Stimulated activated CD8-positive, alpha-beta memory T cell treated with anti-CD3 and anti-CD28 coated beads, Interleukin-4, amount 100 ng/mL, for 4 hours (primary cell): Measurements from ENCODE around the gene RBPJ.

Experiments
- DNase-seq, 2 donors: peaks; one replicate each; pipeline ENCODE4 v3.0.0-alpha.2; 2020; ENCODE audit warnings: low read depth in 2 of 2, low spot score in 1 of 2

Gene RBPJ

DNA sequence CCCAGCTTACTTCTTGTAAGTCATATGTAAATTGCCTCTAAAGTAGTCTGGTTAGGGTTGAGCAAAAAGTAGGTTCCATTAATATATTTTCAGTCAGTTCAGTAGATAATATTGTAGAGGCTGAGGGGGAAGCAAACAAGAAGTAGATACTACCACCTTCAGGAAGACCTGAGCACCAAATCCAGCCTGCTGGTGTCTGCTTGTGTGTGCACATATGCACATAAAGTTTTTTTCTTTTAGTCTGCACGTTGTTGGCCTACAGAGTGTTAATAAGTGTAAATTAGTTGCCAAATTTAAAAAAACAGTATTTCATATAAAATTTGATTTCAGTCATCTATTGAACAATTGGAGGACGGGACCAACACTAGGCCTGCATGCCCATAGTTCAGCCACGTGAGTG is 92.8 kb downstream of the RBPJ start:
- DNase-seq: no peak

DNA sequence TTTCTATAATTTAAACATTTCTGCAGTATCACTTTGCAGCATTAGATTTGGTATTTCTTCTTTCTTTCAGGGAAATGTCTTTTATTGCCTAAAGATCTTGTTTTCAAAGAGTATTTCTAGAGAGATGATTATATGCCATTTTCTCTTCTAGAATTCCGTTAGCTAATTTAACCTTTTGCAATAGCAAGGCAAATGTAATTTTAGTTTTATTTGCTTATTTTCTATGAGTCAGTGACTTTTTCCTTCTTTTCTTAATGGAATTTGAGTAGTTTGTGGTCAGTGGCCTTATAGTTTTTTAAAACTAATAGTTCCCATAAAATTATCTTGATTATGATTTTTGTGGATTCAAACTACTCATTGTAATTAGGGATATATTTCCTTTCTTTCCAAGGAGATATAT is 97.3 kb downstream of the RBPJ start:
- no peak for DNase-seq

DNA sequence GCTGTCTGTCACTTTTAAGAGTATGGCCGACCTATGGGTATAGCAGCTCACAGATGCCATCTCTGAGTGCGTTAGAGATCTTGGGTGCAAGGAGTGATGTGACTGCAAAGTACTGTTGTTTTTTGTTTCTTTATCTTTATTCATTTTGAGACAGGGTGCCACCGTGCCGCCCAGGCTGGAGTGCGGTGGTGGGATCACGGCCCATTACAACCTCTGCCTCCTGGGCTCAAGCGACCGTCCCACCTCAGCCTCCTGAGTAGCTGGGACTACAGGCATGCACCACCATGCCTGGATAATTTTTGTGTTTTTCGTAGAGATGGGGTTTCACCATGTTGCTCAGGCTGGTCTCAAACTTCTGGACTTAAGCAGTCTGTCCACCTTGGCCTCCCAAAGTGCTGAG is 98.0 kb downstream of the RBPJ start:
- no peak for DNase-seq

DNA sequence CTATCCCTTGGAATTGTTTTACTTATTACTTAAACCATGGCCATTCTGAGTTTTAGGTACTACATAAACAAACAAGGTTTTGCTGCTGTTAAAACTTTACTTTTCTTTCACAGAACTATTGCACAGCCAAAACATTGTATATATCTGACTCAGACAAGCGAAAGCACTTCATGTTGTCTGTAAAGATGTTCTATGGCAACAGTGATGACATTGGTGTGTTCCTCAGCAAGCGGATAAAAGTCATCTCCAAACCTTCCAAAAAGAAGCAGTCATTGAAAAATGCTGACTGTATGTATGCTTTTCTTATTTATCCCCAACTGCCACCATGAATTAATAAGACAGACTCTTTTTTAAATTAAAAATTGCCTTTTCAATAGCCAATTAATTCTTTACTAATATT is 99.6 kb downstream of the RBPJ start:
- DNase-seq: no peak

DNA sequence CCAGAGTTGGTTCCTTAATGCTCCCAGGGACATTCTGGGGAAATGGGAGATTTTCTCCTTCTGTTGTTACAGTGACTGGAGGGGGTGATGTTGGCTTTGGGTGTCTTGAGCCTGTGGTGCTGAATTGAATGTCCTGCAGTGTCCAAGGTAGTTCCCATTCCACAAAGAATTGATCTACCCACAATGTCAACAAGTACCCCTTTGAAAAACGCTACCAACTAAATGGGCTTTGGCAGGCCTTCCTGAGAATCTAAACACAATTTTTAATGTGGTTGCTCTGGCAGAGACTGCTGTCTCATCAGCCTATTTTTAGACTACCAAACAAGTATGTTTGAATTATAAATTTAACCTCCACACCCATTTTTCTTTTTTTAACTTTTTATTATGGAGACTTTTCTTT is 100.1 kb downstream of the RBPJ start:
- no peak for DNase-seq

DNA sequence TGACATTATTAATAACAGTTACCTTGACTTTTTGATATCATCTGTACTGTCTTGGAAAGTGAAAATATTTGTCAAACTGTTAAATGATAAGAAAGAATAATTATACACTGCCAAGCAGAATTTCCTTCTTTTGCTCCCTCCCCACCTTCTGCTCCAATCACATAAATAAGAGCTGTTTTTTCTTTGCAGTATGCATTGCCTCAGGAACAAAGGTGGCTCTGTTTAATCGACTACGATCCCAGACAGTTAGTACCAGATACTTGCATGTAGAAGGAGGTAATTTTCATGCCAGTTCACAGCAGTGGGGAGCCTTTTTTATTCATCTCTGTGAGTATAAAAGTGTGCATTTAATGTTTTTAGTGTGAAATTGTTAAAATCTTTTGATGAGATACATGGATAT is 103.3 kb downstream of the RBPJ start:
- no peak for DNase-seq

DNA sequence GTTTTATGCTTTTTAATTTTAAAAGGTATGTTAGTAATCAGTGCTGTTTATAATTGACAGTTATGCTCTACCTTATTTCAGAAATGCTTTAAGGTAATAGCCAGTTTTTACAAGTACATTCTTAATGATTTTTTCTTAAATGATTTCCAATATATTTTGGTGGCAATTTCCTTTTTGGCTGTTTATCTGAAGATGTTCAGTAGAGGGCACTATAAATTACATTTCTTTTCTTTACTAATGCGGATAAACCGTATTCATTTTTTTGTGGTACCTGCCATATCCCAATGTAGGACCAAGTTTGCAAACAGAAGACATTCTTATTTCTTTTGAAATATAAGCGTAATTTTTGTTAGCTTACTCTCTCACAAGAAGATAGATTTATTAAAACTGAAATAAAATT is 104.0 kb downstream of the RBPJ start:
- DNase-seq: no peak

DNA sequence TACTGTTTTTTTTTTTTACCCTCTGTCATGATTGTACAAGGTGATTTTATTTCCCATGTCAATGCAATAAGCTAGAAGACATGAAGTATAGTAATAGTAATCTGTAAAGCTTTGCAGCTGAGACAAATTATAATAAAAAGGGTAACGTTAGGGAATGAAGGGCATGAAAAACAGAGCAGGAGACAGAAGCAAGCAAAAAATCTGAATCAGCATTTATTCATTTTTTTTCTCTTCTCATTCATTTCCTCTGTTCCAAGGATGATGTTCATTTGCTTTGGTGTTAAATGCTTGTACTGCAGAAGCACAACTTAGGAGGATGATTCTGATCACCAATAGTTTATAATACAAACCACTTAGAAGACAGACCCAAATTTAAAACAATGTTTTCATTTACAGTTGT is 105.1 kb downstream of the RBPJ start:
- DNase-seq: no peak

DNA sequence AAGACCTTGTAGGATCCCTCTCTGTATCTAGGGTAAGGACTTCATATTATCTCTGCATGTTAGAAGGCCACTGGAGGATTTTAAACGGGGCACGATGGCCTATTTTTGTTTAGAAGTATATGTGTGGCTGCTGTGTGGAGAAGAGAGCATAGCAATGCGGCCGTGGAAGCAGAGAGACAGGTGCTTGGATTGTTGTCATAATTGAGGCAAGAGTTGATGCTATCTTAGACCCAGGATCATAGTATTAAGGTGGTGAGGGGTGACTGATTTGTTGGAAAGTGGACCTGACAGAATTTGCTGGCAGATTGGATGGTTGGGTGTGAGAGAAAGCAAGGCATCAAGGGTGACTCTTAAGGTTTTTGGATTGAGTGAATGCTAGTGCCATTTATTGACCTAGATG is 106.1 kb downstream of the RBPJ start:
- DNase-seq: no peak

DNA sequence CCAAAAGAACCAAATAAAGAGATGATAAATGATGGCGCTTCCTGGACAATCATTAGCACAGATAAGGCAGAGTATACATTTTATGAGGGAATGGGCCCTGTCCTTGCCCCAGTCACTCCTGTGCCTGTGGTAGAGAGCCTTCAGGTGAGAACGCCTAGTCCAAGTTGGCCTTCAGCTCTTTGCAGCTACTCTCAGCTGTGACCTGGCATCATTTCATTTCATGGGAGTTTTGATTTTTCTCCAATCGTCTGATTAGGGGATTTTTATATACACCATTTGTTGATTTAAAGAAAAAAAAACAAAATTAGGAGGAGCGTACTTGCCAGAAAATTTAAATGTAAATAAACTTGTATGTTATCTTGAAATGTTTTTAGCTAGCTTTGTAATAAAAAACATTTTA is 109.1 kb downstream of the RBPJ start:
- no peak for DNase-seq

DNA sequence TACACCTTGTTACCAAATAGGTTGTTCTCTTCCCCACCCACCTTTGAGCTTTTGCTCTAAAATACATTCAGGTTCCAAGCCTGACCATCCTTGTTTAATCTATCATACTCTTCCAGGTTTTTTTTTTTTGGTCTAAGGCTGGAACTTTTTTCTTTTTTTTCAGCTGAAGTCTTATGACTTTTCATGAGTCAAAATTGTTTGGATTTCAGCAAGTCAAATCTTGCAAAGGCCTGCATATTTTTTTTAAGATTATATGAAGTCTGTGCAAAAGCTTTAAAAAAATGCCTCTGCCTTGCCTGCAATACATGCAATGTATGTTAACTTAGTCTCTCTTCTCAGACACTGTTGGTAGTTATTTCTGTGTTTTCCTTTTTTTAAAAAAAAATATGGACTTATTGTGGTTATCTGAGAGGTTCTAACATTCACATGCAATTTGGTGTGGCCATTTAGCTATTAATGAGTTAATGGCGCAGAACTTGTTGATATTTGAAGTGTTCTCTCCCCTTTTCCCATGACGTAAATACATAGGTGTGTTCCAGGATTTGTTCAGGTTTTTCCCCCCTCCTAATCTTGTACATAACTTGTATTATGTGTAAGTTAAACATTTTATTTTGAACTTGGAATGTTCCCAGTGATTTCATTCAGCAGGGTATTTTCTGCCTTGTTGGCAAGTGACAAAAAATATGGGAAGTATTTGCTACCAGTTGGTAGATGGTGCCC is 110.8 kb downstream of the RBPJ start:
- no peak for DNase-seq

DNA sequence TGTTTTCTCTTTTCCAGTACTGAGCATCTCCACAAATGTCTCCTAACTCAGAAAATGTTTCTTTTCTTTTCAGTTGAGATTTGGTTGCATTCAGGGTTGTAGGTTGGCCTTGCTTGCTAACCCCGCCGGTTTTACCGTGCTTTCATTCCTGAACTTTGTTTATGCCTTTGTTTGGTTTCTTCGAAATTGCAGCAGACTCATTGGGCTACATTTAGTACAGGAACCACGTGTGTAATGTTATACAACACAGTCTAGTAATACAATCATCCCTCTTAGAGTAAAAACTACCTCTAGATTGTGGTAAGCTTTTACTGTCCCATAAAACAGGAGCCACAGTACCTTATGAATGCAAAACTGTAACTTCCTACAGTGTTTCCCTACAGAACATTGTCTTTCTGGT is 111.6 kb downstream of the RBPJ start:
- DNase-seq: no peak

DNA sequence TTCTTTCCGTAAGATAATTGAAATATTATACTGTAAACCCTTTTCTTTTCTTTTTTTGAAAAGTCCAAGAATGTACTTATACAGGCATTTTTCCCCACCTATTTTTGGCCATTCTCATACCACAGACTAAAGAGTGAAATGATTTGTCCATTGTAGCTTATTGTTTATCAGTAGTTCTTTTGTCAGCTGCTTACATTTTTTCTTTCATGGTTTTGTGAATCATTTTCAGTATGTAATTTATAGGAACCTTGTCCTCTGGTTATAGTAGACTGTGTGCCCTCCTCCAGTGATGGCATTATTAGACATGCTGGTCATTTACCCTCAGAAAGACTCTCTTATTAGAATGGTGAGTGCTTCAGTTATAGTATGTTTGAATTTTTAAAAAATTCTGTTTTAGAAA is 112.7 kb downstream of the RBPJ start:
- no peak for DNase-seq

DNA sequence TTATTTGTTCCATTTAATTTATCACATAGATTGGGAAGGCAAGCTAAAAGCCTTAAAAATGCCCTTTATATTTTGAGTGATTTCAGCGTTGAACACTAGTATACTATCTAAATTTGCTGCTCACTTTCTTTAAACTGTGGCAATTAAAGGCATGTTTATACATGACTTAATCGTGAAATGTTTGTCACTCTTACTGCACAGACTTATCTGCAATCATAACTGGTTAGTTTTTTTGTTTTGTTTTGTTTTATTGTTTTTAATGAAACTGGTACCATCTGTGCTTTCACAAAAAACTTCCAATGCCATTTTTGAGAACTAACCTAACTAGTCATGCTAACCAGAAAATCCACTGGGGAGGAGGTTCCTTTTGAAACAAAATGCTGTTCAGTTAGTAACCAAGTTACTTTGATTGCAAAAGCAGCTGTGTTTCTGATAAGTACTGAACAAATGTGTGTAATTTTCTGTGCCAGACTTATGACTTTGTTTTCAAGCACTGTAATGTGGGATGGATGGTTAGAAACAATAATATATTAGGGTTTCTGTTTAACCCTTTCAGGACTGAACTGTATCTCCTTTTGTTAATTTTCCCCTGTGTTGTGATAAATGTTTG is 113.3 kb downstream of the RBPJ start:
- no peak for DNase-seq

DNA sequence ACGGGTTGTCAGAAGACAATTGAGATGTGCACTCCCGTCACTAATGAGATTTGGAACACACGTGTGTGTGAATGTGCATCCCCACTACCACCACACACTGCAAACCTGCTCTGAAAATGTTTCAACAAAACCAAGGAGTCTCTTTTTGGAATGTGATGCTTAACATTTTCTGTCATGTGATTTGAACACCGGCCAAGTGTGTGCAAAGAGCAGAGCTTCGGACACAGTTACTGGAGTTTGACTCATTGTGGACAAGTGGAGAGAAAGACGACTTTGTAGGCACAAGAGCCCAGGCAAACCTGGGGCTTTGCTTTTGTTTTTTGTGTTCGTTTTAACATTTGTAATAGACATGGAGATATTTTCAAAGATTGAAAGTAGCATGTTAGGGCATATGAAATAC is 120.3 kb downstream of the RBPJ start:
- DNase-seq: no peak

DNA sequence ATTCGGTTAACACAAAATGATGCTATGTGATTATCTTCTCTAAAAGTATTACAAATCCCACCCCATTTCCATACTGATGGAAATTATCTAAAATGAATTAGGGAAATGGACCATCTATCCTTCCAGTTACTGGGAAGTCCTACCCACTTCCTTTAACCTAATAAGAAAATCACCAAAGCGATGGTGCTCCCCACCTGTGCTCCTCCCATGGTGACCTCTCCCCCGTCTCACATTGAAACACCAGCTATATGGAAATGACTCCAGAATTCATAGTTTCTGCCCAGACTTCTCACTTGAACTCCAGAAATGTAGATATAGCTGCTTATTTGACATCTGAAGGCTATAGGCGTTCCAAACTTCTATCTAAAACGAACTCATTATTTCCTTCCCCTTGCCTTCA is 121.0 kb downstream of the RBPJ start:
- no peak for DNase-seq

DNA sequence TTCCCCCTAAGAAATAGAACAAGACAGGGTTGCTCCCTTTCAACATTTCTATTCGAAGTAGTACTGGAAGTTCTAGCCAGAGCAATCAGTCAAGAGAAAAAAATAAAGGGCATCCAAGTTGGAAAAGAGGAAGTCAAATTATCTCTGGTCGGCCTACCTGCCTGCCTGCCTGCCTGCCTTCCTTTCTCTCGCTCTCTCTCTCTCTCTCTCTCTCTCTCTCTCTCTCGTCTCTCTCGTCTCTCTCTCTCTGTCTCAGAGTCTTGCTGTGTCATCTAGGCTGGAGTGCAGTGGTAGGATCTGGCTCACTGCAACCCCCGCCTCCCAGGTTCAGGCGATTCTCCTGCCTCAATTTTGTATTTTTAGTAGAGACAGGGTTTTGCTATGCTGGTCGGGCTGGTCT is 126.6 kb downstream of the RBPJ start:
- no peak for DNase-seq

DNA sequence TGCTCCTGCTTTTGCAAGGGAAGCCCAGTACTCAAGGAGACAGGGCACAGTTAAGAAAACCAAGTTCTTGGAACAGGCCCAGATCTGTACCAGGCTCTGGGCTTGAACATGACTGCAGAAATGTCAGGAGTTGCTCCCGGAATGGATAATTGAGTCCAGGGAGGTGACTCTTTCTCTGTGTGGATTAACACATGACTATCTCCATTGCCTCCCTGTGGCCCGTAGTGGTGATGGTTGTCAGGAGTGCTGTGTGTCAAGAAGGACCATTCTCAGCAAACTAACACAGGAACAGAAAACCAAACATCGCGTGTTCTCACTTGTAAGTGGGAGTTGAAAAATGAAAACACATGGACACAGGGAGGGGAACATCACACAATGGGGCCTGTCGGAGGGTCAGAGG is 129.6 kb downstream of the RBPJ start:
- no peak for DNase-seq

DNA sequence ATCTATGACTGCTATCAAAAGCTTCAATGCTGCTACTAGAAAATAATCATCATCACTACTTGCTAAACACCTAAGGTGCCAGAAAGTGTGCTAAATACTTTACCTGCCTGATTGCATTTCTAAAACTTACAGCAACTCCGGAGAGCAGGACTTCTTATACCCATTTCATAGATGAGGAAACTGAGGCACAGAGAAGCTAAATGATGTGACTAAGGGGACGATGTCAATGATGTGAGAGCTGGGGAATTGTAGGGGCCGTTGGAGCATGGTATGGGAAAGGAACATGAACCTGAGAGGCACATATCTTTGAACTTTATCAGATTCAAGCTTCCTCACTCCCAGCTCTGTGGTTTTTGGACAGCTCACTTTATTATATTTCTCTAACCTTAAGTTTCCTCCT is 130.8 kb downstream of the RBPJ start:
- DNase-seq: no peak

DNA sequence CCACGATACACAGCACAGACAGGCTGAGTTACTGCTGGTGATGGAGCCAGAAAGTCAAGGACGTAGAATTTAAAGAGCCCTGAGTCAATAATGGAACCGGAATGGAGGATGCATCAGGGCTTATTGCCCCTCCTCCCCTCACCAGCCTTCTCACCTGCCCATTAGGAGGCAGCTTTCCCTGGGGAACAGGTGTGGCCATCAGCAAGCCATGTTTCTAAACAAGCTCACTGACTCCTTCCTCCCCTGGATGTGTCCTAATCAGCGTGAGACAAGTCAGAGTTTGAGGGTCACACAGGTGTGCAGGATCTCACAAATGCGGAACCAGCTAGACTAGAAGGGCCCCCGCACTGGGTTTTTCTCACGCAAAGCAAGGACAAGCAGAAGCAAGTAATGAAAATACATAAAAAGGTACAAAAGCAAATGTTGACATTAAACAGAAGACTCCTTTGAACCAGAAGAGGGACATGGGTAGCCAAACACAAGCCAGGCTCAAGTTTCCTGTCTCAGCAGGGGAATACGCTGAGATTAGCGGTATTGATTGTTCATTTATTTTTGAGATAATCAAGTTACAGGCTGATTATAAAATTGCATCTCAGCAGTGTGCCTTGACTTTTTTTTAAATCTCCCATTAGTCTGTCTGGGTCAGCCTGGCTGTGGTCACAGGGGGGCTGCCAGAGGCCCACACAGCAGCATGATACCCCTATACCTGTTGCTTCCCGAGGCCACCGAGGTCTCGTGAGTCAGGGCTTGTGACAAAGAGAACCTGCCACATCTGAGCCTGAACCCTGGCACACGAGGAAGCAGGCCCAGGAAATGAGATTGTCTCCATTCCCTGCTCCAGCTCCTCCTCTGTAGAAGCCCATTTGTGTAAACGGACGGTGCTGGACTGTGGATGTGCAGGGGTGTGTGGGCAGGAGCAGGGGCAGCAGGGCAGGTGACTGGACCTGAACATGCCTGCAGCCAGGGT is 132.0 kb downstream of the RBPJ start:
- DNase-seq: no peak

DNA sequence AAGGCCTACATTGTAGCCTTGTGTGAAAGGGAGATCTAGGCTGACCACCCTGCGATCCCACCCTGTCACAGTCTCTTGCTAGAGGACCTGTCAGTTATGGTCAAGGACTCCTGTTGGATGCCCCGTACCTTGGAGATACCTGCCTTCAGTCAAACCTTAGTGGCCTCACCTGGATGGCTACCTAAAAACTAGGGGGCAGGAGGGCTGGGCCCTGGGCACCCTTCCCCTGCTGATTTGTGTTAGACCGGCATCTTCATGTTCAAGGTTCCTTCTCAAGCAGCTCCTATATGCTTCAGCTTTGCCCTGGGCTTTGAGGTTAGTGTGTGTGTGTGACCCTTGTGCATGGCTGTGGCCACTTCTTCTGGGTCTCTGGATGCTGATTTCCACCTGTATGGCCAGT is 134.1 kb downstream of the RBPJ start:
- DNase-seq: no peak

DNA sequence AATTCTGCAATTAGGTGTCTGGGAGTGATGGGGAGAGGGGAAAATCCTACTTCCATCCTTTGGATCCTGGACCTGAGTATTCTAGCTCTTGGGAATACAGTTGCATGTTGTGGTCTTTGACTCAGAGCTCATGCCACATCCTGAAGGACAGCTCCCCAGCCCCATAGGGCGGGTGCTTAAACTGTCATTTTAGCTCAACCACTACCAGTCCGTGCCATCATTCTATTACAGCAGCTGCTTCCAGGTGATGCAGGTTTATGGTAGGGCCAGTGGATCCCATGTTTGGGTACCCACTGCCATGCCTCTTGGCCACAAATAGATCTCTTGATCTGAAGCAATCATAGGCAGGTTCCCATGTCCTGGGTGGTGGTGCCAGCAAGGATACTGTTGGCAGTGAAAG is 134.8 kb downstream of the RBPJ start:
- DNase-seq: no peak
